ENCODE results near the gene ZNF37A.

DNA sequence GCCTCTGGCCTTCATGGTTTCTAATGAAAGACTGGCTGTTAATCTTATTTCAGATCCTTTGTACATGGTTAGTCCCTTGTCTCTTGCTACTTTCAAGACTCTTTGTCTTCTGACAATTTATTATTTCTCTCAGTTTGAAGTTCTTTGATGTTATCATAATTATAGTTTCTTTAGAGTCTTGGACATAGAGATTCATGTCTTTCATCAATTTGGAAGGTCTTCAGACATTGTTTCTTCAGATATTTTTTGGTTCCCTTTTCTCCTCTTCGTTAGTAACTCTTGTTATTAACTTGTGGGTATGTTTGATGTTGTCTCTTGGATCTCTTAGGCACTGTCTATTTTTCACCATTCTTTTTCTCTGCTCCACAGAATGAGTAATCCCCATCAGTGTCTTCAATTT lies 8.7 kb downstream of the ZNF37A start:
- TF ChIP-seq, protein P1, sequence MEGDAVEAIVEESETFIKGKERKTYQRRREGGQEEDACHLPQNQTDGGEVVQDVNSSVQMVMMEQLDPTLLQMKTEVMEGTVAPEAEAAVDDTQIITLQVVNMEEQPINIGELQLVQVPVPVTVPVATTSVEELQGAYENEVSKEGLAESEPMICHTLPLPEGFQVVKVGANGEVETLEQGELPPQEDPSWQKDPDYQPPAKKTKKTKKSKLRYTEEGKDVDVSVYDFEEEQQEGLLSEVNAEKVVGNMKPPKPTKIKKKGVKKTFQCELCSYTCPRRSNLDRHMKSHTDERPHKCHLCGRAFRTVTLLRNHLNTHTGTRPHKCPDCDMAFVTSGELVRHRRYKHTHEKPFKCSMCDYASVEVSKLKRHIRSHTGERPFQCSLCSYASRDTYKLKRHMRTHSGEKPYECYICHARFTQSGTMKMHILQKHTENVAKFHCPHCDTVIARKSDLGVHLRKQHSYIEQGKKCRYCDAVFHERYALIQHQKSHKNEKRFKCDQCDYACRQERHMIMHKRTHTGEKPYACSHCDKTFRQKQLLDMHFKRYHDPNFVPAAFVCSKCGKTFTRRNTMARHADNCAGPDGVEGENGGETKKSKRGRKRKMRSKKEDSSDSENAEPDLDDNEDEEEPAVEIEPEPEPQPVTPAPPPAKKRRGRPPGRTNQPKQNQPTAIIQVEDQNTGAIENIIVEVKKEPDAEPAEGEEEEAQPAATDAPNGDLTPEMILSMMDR (IDR thresholded peaks at IDR 0.05) = no peak
- TF ChIP-seq POLR2A (IDR thresholded peaks at IDR 0.05) = no peak
